NCI-H2081 treated with DMSO at 0.1 percent for 48 hours (cell line): Measurements from ENCODE around the gene LMO7.

Source experiments
- DNase-seq: peaks from one replicate; lab custom pipeline; 2025; lab: John Stamatoyannopoulos, UW

The LMO7 gene

DNA sequence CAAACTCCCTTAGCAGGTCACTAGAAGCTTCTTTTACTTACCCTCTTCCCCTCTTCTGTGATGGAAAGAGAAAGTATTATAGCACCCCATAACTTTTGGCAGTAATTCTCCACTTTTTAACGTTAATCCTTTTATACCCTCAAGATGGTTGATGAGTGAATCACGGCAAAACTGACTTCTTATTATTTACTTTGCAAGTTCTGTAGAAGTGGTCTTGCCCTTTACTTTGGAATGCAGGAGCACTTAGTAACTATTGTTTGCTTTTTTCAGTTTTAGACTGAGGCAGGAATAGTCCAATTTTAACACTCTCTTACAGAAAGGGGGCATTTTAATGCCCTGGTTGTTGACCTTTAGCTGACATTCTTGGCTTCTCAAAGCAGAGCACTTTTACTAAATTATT, 260.1 kb downstream of the LMO7 start:
- DNase-seq, result no peak

DNA sequence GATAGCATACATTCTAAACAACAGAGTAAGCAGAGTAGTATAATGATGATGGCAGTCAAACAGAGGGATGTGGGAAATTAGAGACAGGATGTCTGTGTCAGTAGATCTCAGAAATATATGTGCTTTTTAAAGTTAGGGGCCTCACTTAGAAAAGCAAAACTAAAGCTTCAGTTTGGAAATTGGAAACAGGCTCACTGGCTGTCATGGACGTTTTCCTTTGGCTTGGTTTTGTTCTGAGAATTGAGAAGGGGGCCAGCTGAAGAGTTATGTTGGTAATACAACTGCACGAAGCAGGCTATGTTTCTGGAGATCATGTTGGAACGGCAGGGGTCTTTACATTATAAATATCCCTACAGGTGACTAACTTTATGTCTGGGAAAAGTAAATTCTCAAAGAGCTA, 261.3 kb downstream of the LMO7 start:
- no peak for DNase-seq

GRCh38 chr13:75901501-75901900, 265.4 kb downstream of the LMO7 start:
- no peak for DNase-seq

DNA sequence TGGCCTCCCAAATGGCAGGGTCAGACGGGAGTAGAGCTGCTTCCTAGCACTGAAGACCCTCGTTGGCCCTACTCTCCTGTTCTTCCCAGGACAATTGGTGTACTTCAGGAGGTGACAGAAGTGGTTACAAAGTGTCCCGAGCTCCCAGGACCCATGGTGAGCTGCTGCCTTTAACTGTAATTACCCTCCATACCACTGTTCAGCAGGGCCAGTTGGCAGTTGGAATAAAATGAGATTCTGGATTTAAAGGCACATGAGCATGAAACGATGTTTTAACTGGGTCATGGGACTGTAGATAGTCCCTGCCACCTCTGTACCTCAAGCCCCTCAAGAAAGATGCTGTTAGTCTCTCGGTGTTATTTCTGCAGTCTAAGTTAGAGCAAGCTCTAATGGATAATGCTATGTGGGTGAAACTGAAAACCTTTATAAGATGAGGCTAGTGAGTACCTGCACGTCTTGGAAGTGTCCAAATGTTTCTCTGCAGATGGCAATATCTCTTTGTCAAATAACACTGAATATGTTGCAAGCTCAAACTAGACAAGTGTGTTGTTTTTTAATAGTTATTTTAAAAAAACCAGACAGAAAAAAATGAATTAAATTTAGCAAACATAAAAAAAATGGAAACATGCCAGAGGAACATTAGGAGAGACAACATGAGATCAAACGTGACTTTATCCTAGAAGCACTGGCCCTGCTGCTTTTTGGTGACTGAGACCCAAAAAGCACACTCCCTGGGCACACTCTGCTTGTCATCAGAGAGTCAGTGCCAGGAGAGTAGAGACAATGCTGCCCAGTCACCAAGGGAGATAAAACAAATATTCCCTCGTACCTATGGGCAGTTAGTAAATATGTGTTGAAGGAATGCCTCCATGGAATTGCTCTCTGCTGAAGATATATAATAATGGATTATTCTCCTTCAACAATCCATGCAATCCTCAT, 266.3 kb downstream of the LMO7 start:
- no peak for DNase-seq

DNA sequence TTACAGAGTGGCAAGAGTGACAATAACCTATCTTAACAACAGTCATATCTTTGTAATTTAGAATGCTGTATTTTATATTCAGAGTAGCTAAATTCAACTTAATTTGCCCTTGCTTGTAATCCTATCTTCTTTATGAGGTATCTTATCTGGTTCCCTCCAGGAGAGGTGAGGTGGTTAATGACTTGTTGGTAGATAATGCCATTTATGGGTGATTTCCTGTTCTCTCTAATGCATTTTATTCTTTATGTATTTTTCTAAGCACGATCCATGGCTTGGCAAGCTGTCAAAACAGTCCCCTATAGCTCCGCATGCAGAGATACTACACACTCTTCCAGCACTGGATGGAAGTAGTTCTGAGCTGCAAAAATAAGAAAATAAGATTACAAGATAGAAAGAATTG, 267.9 kb downstream of the LMO7 start:
- DNase-seq, result no peak

- no peak for DNase-seq
Measured at GRCh38 chr13:75906315-75906714, 270.2 kb downstream of the LMO7 start.

- DNase-seq, result no peak
Measured at GRCh38 chr13:75907044-75907443, 270.9 kb downstream of the LMO7 start.

DNA sequence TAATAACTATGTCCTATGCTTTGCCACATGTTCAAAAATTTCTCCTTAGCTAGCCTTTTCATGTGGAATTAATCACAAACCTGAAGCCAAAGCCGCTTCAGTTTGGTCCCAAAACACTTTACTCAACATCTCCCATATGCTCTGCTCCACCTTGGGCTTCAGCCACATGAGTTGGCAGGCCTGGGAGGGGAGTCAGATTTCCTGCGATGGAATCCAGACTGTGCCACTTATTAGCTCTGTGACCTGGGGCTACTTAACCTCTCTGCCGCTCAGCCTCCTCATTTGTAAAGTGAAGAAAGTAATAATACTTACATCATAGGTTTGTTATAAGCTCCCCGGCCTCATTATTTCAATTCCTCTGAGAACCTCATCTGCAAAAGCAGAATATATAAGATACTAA, 272.0 kb downstream of the LMO7 start:
- no peak for DNase-seq
